Measurements from ENCODE around the gene DTX1. TPM values are rescaled to one million over a fixed set of nuclear protein-coding genes. Genes with fewer than 3 reads are reported as not detected.

Gene DTX1
- total RNA-seq, 1 donor from 2014 or later, result 1.5 TPM

GRCh38 chr12:113119980-113120669 is 63.6 kb downstream of the DTX1 start:
- H3K4me1 ChIP-seq, result no peaks in the 10 kb centered on the region
- H3K4me3 ChIP-seq, result no peak overlapping the region
- no peaks in the 10 kb centered on the region for H3K36me3 ChIP-seq
- H3K9me3 ChIP-seq (replicated peaks), result peaks cover 15% of the 10 kb centered on the region
- intact Hi-C loops (cut with micrococcal nuclease), result no loop called here
- no peak overlapping the region for H3K27ac ChIP-seq (replicated peaks)
- TF ChIP-seq CTCF (IDR thresholded peaks at IDR 0.05; ENCODE audit: borderline replicate concordance), result no peak
- H3K27me3 ChIP-seq (ENCODE audit: low read depth), result peaks cover 52% of the 10 kb centered on the region
- no peak for DNase-seq

GRCh38 chr12:113120670-113121370 is 64.3 kb downstream of the DTX1 start:
- no peak for DNase-seq
- H3K36me3 ChIP-seq, result no peaks in the 10 kb centered on the region
- no peak for TF ChIP-seq CTCF (IDR thresholded peaks at IDR 0.05; ENCODE audit: borderline replicate concordance)
- no peak overlapping the region for H3K4me3 ChIP-seq
- H3K27me3 ChIP-seq (ENCODE audit: low read depth), result peaks cover 51% of the 10 kb centered on the region
- peaks cover 15% of the 10 kb centered on the region for H3K9me3 ChIP-seq (replicated peaks)
- intact Hi-C loops (cut with micrococcal nuclease), result no loop called here
- no peaks in the 10 kb centered on the region for H3K4me1 ChIP-seq
- no peak overlapping the region for H3K27ac ChIP-seq (replicated peaks)

GRCh38 chr12:113127791-113128199 is 71.3 kb downstream of the DTX1 start:
- DNase-seq, result no peak
- intact Hi-C loops (cut with micrococcal nuclease), result no loop called here
- Histone ChIP-seq H3K4me1 (no peaks in the 10 kb centered on the region), H3K36me3 (no peaks in the 10 kb centered on the region), H3K27ac (replicated peaks) (no peak overlapping the region), H3K27me3 (ENCODE audit: low read depth) (peaks cover 63% of the 10 kb centered on the region), H3K4me3 (no peak overlapping the region), H3K9me3 (replicated peaks) (peaks cover 8% of the 10 kb centered on the region)
- no peak for TF ChIP-seq CTCF (IDR thresholded peaks at IDR 0.05; ENCODE audit: borderline replicate concordance)

- H3K27me3 ChIP-seq (ENCODE audit: low read depth), result peaks cover 75% of the 10 kb centered on the region
- intact Hi-C loops (cut with micrococcal nuclease), result no loop called here
- H3K4me1 ChIP-seq, result no peaks in the 10 kb centered on the region
- no peak overlapping the region for H3K27ac ChIP-seq (replicated peaks)
- no peak for DNase-seq
- H3K4me3 ChIP-seq, result no peak overlapping the region
- H3K9me3 ChIP-seq (replicated peaks), result no peaks in the 10 kb centered on the region
- no peaks in the 10 kb centered on the region for H3K36me3 ChIP-seq
- no peak for TF ChIP-seq CTCF (IDR thresholded peaks at IDR 0.05; ENCODE audit: borderline replicate concordance)
Measured at GRCh38 chr12:113128802-113129663, 72.5 kb downstream of the DTX1 start.

- intact Hi-C loops (cut with micrococcal nuclease), result no loop called here
- H3K27ac ChIP-seq (replicated peaks), result no peak overlapping the region
- H3K4me3 ChIP-seq, result no peak overlapping the region
- H3K9me3 ChIP-seq (replicated peaks), result no peaks in the 10 kb centered on the region
- no peaks in the 10 kb centered on the region for H3K36me3 ChIP-seq
- no peaks in the 10 kb centered on the region for H3K4me1 ChIP-seq
- H3K27me3 ChIP-seq (ENCODE audit: low read depth), result peaks cover 83% of the 10 kb centered on the region
- TF ChIP-seq CTCF (IDR thresholded peaks at IDR 0.05; ENCODE audit: borderline replicate concordance), result no peak
- DNase-seq, result no peak
Measured at GRCh38 chr12:113129664-113130456, 73.3 kb downstream of the DTX1 start.

Measured in left ventricle myocardium inferior (tissue), 1 donor.